HG02798 (cell line): ENCODE data around the gene OSBP2.

Experiments
- ATAC-seq: cut with Tn5 transposase; IDR thresholded peaks from one replicate; pipeline ENCODE4 v1.9.1; 2021; ENCODE audit warnings: mild to moderate bottlenecking; ENCODE audit not compliant: unreplicated experiment, poor library complexity

Gene OSBP2

GRCh38 chr22:30953206-30953605 lies 258.5 kb downstream of the OSBP2 start:
- ATAC-seq = no peak

DNA sequence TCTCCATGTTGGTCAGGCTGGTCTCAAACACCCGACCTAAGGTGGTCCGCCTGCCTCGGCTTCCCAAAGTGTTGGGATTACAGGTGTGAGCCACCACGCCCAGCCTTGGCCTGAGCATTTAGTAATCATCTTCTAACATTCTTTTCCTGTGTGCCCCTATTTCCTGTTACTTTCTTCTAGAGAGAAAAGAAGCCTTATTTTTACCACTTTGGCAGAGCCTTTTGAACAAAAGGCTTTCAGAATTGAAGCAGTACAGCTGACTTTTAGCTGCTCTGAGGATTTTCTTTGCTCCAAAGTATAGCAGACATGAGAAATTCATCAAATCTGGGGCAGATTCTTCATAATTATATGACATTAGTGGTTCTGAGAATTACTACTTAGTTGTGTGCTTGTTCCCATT lies 260.5 kb downstream of the OSBP2 start:
- ATAC-seq = no peak
